ENCODE results near the gene ATF2. TPM values are rescaled to one million over a fixed set of nuclear protein-coding genes. Genes with fewer than 3 reads are reported as not detected.

Gene ATF2
- total RNA-seq, 1 donor = 68.1 TPM

- DNase-seq (ENCODE audit: low read depth) = no peak
- no peak for TF ChIP-seq CTCF (IDR thresholded peaks at IDR 0.05; ENCODE audit: insufficient read depth, low read length)
- H3K4me3 ChIP-seq (ENCODE audit: low read depth, low read length) = no peak overlapping the region
Measured at GRCh38 chr2:175136334-175137215, 31.4 kb downstream of the ATF2 start.

DNA sequence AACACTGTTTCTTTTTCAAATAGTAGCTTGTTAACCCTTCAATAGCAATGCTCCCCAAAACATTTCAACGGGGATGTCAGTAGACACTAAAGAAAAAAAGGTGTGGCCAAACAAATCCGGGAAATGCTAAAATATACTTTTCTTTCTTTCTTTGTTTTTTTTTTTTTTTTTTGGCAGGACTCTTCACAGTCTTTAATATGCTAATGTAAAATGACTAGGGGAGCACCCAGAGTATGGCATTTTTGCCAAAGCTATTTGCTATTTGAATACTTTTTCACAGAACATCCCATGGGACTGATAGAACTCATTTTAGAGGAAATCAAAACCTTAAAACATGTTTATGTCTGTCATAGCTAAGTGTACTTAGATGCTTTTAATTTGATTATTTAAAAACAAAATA, 32.1 kb downstream of the ATF2 start:
- TF ChIP-seq CTCF (IDR thresholded peaks at IDR 0.05; ENCODE audit: insufficient read depth, low read length) = no peak
- H3K4me3 ChIP-seq (ENCODE audit: low read depth, low read length) = no peak overlapping the region
- no peak for DNase-seq (ENCODE audit: low read depth)

DNA sequence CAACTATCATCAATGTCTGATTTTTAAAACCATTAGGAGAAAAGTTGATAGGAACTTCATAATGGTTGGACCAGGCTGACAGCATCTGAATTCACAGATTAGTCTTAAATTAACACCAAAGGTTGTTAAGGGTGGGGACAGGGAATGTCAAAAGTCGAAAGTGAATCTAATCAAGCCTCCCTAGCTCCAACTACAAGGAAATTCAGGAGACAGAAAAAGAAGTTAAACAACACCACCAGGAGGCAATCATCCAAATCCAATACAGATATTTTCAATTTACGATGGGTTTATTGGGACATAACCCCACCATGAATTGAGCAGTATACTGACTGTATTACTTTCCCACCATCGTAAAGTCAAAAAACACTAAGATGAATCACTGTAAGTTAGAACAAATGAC, 32.8 kb downstream of the ATF2 start:
- H3K4me3 ChIP-seq (ENCODE audit: low read depth, low read length) = no peak overlapping the region
- TF ChIP-seq CTCF (IDR thresholded peaks at IDR 0.05; ENCODE audit: insufficient read depth, low read length) = no peak
- no peak for DNase-seq (ENCODE audit: low read depth)

DNA sequence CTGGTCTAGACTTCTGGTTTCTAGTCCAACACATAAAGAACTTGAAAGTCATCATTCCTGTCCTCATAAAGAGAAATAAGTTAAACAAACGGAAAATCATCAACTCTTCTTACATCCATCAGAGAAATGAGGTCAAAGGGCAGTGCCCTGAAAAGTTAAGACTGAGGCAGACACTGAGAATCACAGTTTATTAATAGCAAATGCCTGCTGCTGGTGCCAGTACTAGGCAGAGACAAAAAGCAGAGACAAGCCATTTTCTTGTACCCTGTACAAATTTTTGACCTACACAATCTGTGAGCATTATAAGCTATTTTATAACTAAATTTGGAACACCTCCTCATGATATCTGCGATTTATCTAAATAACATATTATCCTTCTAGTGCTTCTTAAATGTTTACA, 36.8 kb downstream of the ATF2 start:
- DNase-seq (ENCODE audit: low read depth) = no peak
- TF ChIP-seq CTCF (IDR thresholded peaks at IDR 0.05; ENCODE audit: insufficient read depth, low read length) = no peak

DNA sequence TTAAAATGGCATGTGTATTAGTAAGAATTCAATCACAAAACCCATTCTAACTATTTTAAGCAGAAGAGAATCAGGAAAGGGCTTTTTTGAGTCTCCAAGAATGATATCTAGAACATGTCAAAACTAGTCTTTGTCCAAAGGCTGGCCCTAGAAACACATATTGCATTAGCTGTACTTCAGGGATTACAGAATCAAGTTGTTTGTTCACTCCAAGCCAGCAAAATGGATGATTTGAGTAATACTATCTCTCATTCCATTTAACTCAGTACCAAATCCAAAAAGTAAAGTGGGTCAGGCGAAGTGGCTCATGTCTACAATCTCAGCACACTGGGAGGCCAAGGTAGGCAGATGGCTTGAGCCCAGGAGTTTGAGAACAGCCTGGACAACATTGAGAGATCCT, 41.3 kb downstream of the ATF2 start:
- peak; percentile 26 for DNase-seq (ENCODE audit: low read depth)

More for the DNA sequence above, 36.8 kb downstream of the ATF2 start:
- no peak overlapping the region for H3K4me3 ChIP-seq (ENCODE audit: low read depth, low read length)

DNA sequence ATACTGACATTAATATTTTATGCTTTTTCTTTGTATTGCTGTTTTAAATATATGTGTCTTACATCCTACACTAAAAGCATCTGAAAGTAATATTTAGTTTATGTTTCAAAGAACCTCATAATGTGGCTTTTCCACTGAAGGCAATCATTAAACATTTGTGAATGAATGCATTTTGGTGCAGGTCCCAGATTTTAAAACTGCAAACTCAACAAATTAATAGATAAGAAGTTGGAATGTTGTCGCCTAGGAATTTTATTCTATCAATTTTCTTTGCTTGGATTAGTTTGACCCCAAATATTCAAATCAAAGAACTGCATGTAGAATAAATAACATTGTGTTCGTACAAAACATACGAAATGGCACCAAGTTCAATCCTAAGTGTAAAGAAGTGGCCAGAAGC, 44.7 kb downstream of the ATF2 start:
- no peak overlapping the region for H3K4me3 ChIP-seq (ENCODE audit: low read depth, low read length)
- no peak for DNase-seq (ENCODE audit: low read depth)
- no peak for TF ChIP-seq CTCF (IDR thresholded peaks at IDR 0.05; ENCODE audit: insufficient read depth, low read length)

More for the DNA sequence above, 41.3 kb downstream of the ATF2 start:
- TF ChIP-seq CTCF (IDR thresholded peaks at IDR 0.05; ENCODE audit: insufficient read depth, low read length) = no peak
- no peak overlapping the region for H3K4me3 ChIP-seq (ENCODE audit: low read depth, low read length)
